IPS DF 4.7 (cell line): ENCODE results near the gene ADGRF1.
A peak's percentile ranks its signal among the peaks of the same experiment; 100 is the strongest.
"Not testable (repeated sequence)": the region's sequence is repeated elsewhere in the genome, so short reads cannot be mapped to it uniquely, and the experiment has no call there.

Experiments
- DNase-seq: peaks from one replicate; pipeline ENCODE4 v3.0.0-alpha.2; 2013; ENCODE audit warnings: low spot score; ENCODE audit errors: extremely low read depth

Gene ADGRF1

GRCh38 chr6:47061309-47062300 lies 19.5 kb upstream of the ADGRF1 start:
- DNase-seq = no peak

- DNase-seq = no peak
These were observed 17.2 kb upstream of the ADGRF1 start for GRCh38 chr6:47059216-47059885.

- no peak for DNase-seq
These were observed 15.9 kb upstream of the ADGRF1 start for GRCh38 chr6:47057830-47058540.

- DNase-seq = no peak
These were observed 14.7 kb upstream of the ADGRF1 start for GRCh38 chr6:47056832-47057231.

GRCh38 chr6:47054302-47054701 lies 12.2 kb upstream of the ADGRF1 start:
- not testable (repeated sequence) for DNase-seq

GRCh38 chr6:47048638-47049037 lies 6.5 kb upstream of the ADGRF1 start:
- no peak for DNase-seq

GRCh38 chr6:47047479-47048407 lies 5.6 kb upstream of the ADGRF1 start:
- peak; percentile 81 for DNase-seq

- DNase-seq = no peak
These were observed 5.0 kb upstream of the ADGRF1 start for GRCh38 chr6:47047097-47047478.

GRCh38 chr6:47044397-47044796 lies 2.3 kb upstream of the ADGRF1 start:
- no peak for DNase-seq

- no peak for DNase-seq
These were observed 1.2 kb upstream of the ADGRF1 start for GRCh38 chr6:47043286-47043685.

- no peak for DNase-seq
These were observed 391 bp downstream of the ADGRF1 start for GRCh38 chr6:47041741-47042140.

- DNase-seq = no peak
These were observed 7.2 kb downstream of the ADGRF1 start for GRCh38 chr6:47034926-47035325.

GRCh38 chr6:47034421-47034820 lies 7.7 kb downstream of the ADGRF1 start:
- DNase-seq = no peak

GRCh38 chr6:47032974-47033765 lies 9.0 kb downstream of the ADGRF1 start:
- DNase-seq = no peak

- no peak for DNase-seq
These were observed 10.5 kb downstream of the ADGRF1 start for GRCh38 chr6:47031656-47032055.

GRCh38 chr6:47029865-47030561 lies 12.1 kb downstream of the ADGRF1 start:
- DNase-seq = no peak

- DNase-seq = no peak
These were observed 13.2 kb downstream of the ADGRF1 start for GRCh38 chr6:47028835-47029360.

- no peak for DNase-seq
These were observed 14.8 kb downstream of the ADGRF1 start for GRCh38 chr6:47027315-47027714.

GRCh38 chr6:47026679-47027078 lies 15.5 kb downstream of the ADGRF1 start:
- DNase-seq = no peak
